Colonic mucosa (tissue), 4 donors: ENCODE measurements around the gene PALD1. TPM values are rescaled to one million over a fixed set of nuclear protein-coding genes. Genes with fewer than 3 reads are reported as not detected.
A peak's percentile ranks its signal among the peaks of the same experiment; 100 is the strongest.

Source experiments
- DNase-seq: peaks from one replicate; pipeline ENCODE4 v3.0.0-alpha.2; 2020
- H3K27ac ChIP-seq: fragments of 200-600 bp; one replicate; pipeline ENCODE4 v1.8.0; 2021
- H3K27me3 ChIP-seq: fragments of 200-600 bp; one replicate; pipeline ENCODE4 v1.8.0; 2021
- H3K36me3 ChIP-seq: fragments of 200-600 bp; one replicate; pipeline ENCODE4 v1.8.0; 2021
- H3K4me1 ChIP-seq: fragments of 200-600 bp; one replicate; pipeline ENCODE4 v1.8.0; 2021; ENCODE audit warnings: mild to moderate bottlenecking
- H3K4me3 ChIP-seq: fragments of 200-600 bp; one replicate; pipeline ENCODE4 v1.8.0; 2021
- H3K9ac ChIP-seq, 2 donors: one replicate each; pipeline ENCODE4 v1.7.0; 2013; ENCODE audit warnings: control low read depth in 2 of 2, low read depth in 2 of 2, low read length in 2 of 2
- H3K9me3 ChIP-seq: fragments of 200-600 bp; one replicate; pipeline ENCODE4 v1.8.0; 2021
- intact Hi-C: fragments of 100-400 bp; cut with DNase I; formaldehyde crosslinking; loops from one replicate; pipeline ENCODE4 v1.14.1; 2022
- total RNA-seq, 2 donors: library from RNA; stranded (reverse); fragmentation: NEBNext Ultra II Directional in 1 of 2; extraction: Animal tissue kit (Norgen Biotek cat#: 25700) in 1 of 2; gene quantifications; one replicate each; pipeline ENCODE4 v1.2.1, GENCODE V29; 2021
- TF ChIP-seq, protein P1 (sequence below): fragments of 200-600 bp; IDR thresholded peaks from one replicate; pipeline ENCODE4 v1.8.0; 2022; ENCODE audit warnings: antibody characterized with exemption, mild to moderate bottlenecking
- donor health status: healthy.
- donor health status: DM: no; HTN: no; CAD: no.
- donor health status: DM: no; HTN: no; CAD: no.

Gene PALD1
- total RNA-seq, 2 donors from 2014 or later, result 1.3 to 2.5 TPM

DNA sequence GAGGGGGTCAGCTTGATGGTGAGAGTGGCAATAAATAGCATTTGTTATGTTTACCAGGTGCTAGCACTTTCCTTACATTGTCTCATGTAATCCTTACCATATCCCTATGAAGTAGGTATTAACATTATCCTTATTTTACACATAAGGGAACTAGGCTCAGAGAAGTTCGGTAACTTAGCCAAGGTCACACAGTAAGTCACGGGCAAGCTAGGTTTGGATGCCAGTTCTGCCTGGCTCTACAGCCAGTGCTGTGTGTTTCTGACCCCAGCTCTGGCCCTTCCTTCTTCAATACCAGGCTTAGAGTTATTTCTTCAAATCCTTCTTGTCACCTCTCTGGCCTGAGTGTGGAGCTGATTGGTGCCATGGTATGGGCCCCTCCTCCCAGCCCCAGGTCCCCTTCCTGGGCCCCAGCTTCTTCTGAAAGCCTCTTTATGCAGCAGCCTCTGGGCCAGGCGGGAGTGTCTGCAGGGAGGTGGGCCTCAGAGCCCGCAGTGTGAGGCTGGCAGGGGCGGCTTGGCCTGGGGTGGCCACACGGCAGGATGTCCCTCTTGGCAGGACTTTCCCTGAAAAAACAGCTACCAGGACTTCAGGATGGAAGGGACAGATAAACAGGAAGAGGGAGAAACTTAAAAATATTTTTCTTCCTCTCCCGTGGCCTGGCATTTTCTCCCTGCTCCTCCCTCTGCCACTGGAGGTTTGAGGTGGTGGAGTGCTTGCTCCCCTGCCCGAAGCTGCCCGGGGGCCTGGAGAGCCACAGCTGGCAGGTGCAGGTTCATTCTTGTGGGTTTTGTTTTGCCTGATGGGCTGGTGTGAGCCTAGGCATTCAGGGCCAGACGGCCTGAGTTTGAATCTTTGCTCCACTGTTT lies 20.6 kb downstream of the PALD1 start:
- Histone ChIP-seq H3K9ac (peak overlapping the region in 1 of 2 donors; percentile 4), H3K9me3 (no peaks in the 10 kb centered on the region), H3K4me3 (no peak overlapping the region), H3K27ac (no peak overlapping the region), H3K4me1 (no peaks in the 10 kb centered on the region), H3K27me3 (no peaks in the 10 kb centered on the region), H3K36me3 (no peaks in the 10 kb centered on the region)
- intact Hi-C loops, result no loop called here
- DNase-seq, result no peak
- TF ChIP-seq, protein P1, sequence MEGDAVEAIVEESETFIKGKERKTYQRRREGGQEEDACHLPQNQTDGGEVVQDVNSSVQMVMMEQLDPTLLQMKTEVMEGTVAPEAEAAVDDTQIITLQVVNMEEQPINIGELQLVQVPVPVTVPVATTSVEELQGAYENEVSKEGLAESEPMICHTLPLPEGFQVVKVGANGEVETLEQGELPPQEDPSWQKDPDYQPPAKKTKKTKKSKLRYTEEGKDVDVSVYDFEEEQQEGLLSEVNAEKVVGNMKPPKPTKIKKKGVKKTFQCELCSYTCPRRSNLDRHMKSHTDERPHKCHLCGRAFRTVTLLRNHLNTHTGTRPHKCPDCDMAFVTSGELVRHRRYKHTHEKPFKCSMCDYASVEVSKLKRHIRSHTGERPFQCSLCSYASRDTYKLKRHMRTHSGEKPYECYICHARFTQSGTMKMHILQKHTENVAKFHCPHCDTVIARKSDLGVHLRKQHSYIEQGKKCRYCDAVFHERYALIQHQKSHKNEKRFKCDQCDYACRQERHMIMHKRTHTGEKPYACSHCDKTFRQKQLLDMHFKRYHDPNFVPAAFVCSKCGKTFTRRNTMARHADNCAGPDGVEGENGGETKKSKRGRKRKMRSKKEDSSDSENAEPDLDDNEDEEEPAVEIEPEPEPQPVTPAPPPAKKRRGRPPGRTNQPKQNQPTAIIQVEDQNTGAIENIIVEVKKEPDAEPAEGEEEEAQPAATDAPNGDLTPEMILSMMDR, result no peak

DNA sequence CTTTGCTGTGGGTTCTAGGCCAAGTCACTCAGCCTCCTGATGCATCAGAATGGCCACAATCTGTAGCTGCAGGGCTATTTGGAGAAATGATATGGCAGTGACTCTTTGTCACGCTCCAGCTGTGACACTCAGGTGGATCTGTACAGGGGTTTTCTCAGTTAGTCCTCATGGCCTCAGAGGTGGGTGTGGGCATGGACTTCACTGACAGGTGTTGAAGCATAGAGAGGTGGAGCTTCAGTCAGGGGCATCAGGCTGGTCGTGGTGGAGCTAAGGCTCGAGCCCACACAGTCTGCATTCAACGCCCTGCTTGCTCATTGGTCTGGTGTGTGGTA lies 21.2 kb downstream of the PALD1 start:
- Histone ChIP-seq H3K9me3 (no peaks in the 10 kb centered on the region), H3K4me3 (no peak overlapping the region), H3K36me3 (no peaks in the 10 kb centered on the region), H3K27me3 (no peaks in the 10 kb centered on the region), H3K4me1 (no peaks in the 10 kb centered on the region), H3K27ac (no peak overlapping the region), H3K9ac (no peak overlapping the region)
- DNase-seq, result no peak
- intact Hi-C loops, result no loop called here
- TF ChIP-seq, protein P1, result no peak

DNA sequence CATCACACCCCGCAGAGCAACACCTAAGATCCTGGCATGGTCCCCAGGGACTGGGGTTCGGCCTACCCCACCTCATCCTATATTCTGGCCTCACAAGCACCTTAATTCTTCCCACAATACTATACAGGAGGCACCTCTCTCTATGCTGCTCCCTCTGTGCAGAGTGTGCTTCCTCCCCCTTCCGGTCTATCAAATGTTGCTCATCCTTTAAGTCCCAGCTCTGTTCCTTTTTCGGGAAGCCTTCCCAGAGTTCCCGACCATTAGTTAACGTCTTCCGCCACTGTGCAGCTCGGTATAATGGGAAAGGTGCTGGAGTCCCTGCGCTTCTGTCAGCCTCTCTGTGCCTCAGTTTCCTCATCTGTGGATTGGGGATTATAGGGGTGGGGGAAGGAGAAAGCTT lies 21.8 kb downstream of the PALD1 start:
- Histone ChIP-seq H3K4me3 (no peak overlapping the region), H3K36me3 (no peaks in the 10 kb centered on the region), H3K9ac (no peak overlapping the region), H3K4me1 (no peaks in the 10 kb centered on the region), H3K27me3 (no peaks in the 10 kb centered on the region), H3K9me3 (no peaks in the 10 kb centered on the region), H3K27ac (no peak overlapping the region)
- DNase-seq, result no peak
- intact Hi-C loops, result no loop called here
- TF ChIP-seq, protein P1, result no peak

DNA sequence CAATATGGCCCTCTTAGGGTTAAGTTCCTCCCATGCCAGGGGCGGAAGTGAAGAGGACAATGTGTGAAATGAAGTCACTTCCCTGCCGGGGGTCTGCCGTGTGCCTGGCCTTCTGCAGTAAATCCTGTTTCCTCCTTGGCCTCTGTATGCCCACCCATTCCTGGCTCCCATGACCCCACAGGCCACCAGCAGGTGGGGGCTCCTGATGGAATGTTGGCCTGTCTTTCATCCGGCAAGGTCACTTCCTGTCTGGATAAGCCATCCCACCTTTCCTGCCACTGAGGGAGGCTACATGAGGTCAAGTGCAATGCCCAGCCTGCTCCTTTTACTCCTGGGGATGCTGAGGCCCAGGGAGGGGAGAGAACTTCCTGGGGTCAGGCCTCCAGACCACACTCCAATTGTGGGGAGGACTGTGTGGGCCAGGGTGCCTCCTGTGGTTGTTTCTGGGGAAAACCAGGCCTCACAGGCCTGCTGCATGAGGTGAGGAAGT lies 22.3 kb downstream of the PALD1 start:
- H3K4me3 ChIP-seq, result no peak overlapping the region
- H3K36me3 ChIP-seq, result no peaks in the 10 kb centered on the region
- no peak overlapping the region for H3K27ac ChIP-seq
- no peak for DNase-seq
- no peaks in the 10 kb centered on the region for H3K4me1 ChIP-seq
- intact Hi-C loops, result no loop called here
- H3K9me3 ChIP-seq, result no peaks in the 10 kb centered on the region
- H3K27me3 ChIP-seq, result no peaks in the 10 kb centered on the region
- TF ChIP-seq, protein P1, result no peak
- H3K9ac ChIP-seq, result no peak overlapping the region

DNA sequence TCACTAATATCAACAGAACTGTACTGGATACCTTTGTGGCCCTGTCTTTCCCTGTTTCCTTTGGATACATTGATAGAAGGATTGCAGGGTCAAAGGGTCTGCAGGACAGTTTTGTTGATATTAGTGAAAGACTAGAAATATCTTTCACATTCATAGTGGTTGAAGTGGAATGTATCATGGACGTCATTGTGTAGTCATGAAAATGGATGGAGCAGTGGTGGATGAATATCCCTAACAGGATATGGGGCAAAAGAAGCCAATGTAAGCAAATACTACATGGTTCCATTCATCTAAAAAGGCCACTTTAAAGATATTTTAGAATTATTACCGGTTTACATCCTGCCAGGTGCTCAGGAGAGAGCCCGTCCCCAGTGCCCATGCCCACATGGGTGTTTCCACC lies 23.8 kb downstream of the PALD1 start:
- Histone ChIP-seq H3K27me3 (no peaks in the 10 kb centered on the region), H3K4me3 (no peak overlapping the region), H3K27ac (no peak overlapping the region), H3K4me1 (no peaks in the 10 kb centered on the region), H3K9ac (no peak overlapping the region), H3K36me3 (no peaks in the 10 kb centered on the region), H3K9me3 (no peaks in the 10 kb centered on the region)
- intact Hi-C loops, result no loop called here
- TF ChIP-seq, protein P1, result no peak
- no peak for DNase-seq
